B cell (primary cell): ENCODE data around the gene MOB2. TPM values are rescaled to one million over a fixed set of nuclear protein-coding genes. Genes with fewer than 3 reads are reported as not detected.

Source experiments
- ATAC-seq: fragments of 200-7000 bp; cut with Tn5 transposase; one replicate; pipeline ENCODE4 v1.10.0; 2021; ENCODE audit warnings: low read depth, mild to moderate bottlenecking, moderate number of reproducible peaks, moderate library complexity
- CTCF ChIA-PET: fragments of 350-600 bp; sonication (Branson Sonifier 250); formaldehyde crosslinking; loops from one replicate; lab custom pipeline; 2021; ENCODE audit warnings: antibody characterized with exemption, inconsistent platforms; lab: Charles Lee
- POLR2A ChIA-PET: fragments of 350-600 bp; sonication (Branson Sonifier 250); formaldehyde crosslinking; loops from one replicate; lab custom pipeline; 2021; ENCODE audit warnings: antibody characterized with exemption; lab: Charles Lee
- DNase-seq: peaks from one replicate; pipeline ENCODE4 v3.0.0; 2013
- H2AFZ ChIP-seq: 2 replicates; pipeline ENCODE4 v1.6.1; 2012; ENCODE audit warnings: mild to moderate bottlenecking, low read depth, low read length; ENCODE audit not compliant: insufficient read depth, poor library complexity, severe bottlenecking
- H3K27ac ChIP-seq, 2 donors: 1 replicate in 1 of 2; 2 replicates in 1 of 2; pipeline ENCODE4 v1.5.1; 2012 to 2013; ENCODE audit warnings: low read length in 2 of 2, mild to moderate bottlenecking in 2 of 2, moderate library complexity in 1 of 2
- H3K27me3 ChIP-seq, 4 experiments: fragments of 200-600 bp in 1 of 4; sonication (generic) in 1 of 4; replicated peaks in 1 of 4; 1 replicate in 2 of 4; 2 replicates in 2 of 4; pipeline versions ENCODE4 v1.6.1 to v1.7.0; 2013 to 2016; ENCODE audit warnings: low read length in 3 of 4, mild to moderate bottlenecking in 2 of 4, mixed read lengths in 1 of 4, moderate library complexity in 1 of 4; ENCODE audit not compliant: insufficient read depth in 4 of 4, control insufficient read depth in 3 of 4; ENCODE audit errors: control extremely low read depth in 1 of 4
- H3K36me3 ChIP-seq, 2 experiments: replicated peaks in 1 of 2; 1 replicate in 1 of 2; 2 replicates in 1 of 2; pipeline versions ENCODE4 v1.6.1 to v1.7.1; 2013; ENCODE audit warnings: low read length in 1 of 2; ENCODE audit not compliant: insufficient read depth in 2 of 2, control insufficient read depth in 1 of 2; ENCODE audit errors: control extremely low read depth in 1 of 2, extremely low read depth in 1 of 2
- H3K4me1 ChIP-seq, 2 donors: fragments of 200-600 bp in 1 of 2; sonication (generic) in 1 of 2; 1 replicate in 1 of 2; 2 replicates in 1 of 2; pipeline versions ENCODE4 v1.5.1 to v1.6.1; 2013 to 2017; ENCODE audit warnings: low read length in 2 of 2; ENCODE audit not compliant: control insufficient read depth in 2 of 2, insufficient read depth in 2 of 2
- H3K4me2 ChIP-seq: replicated peaks from 2 replicates; pipeline ENCODE3; 2012; ENCODE audit warnings: mild to moderate bottlenecking, low read depth, low read length; ENCODE audit not compliant: poor library complexity, severe bottlenecking
- H3K4me3 ChIP-seq, 5 experiments: fragments of 200-600 bp in 1 of 5; sonication (generic) in 1 of 5; 1 replicate in 3 of 5; 2 replicates in 2 of 5; pipeline versions ENCODE4 v1.5.1 to v1.7.0; 2011 to 2016; ENCODE audit warnings: low read length in 4 of 5, mild to moderate bottlenecking in 4 of 5, low read depth in 2 of 5, control low read depth in 1 of 5, moderate library complexity in 1 of 5; ENCODE audit not compliant: insufficient read depth in 1 of 5; ENCODE audit errors: control extremely low read depth in 1 of 5, extremely low read depth in 1 of 5
- H3K79me2 ChIP-seq: fragments of 200-600 bp; sonication (generic); one replicate; pipeline ENCODE4 v1.6.0; 2016; ENCODE audit warnings: low read length; ENCODE audit not compliant: control insufficient read depth, insufficient read depth
- H3K9ac ChIP-seq: fragments of 200-600 bp; sonication (generic); 2 replicates; pipeline ENCODE4 v1.6.1; 2017; ENCODE audit warnings: mild to moderate bottlenecking, low read length, moderate library complexity
- H3K9me3 ChIP-seq, 3 donors: one replicate each; pipeline versions ENCODE4 v1.6.1 to v1.7.1; 2013; ENCODE audit warnings: low read length in 2 of 3; ENCODE audit not compliant: control insufficient read depth in 2 of 3, insufficient read depth in 1 of 3; ENCODE audit errors: control extremely low read depth in 1 of 3
- H4K20me1 ChIP-seq: 2 replicates; pipeline ENCODE4 v1.6.0; 2012; ENCODE audit warnings: mild to moderate bottlenecking, low read length; ENCODE audit not compliant: insufficient read depth, control insufficient read depth, poor library complexity, severe bottlenecking
- H3K27ac Mint-ChIP-seq: one replicate; pipeline ENCODE4 v1.8.0; 2021; ENCODE audit warnings: mixed read lengths
- H3K27me3 Mint-ChIP-seq: one replicate; pipeline ENCODE4 v1.8.0; 2021; ENCODE audit warnings: mixed read lengths
- H3K4me1 Mint-ChIP-seq: one replicate; pipeline ENCODE4 v1.8.0; 2021; ENCODE audit warnings: mixed read lengths
- H3K4me3 Mint-ChIP-seq: one replicate; pipeline ENCODE4 v1.8.0; 2021; ENCODE audit warnings: mixed read lengths
- H3K9me3 Mint-ChIP-seq: one replicate; pipeline ENCODE4 v1.8.0; 2022; ENCODE audit warnings: mixed read lengths; ENCODE audit not compliant: insufficient read depth
- CTCF ChIP-seq: fragments of 200-600 bp; IDR thresholded peaks from one replicate; pipeline ENCODE4 v1.8.0; 2022; ENCODE audit warnings: antibody characterized with exemption, mild to moderate bottlenecking
- EZH2 ChIP-seq: IDR thresholded peaks from 2 replicates; pipeline ENCODE4 v1.6.1; 2012; ENCODE audit warnings: borderline replicate concordance, low read depth, mild to moderate bottlenecking, moderate library complexity, low read length; ENCODE audit not compliant: insufficient read depth, poor library complexity, severe bottlenecking
- WGBS: methylation state at CpG from one replicate; pipeline ENCODE4 v1.1.5; 2013; ENCODE audit warnings: missing lambda C conversion rate; ENCODE audit not compliant: insufficient coverage; 5-methylcytosine and 5-hydroxymethylcytosine counted together
- intact Hi-C: fragments of 100-400 bp; cut with micrococcal nuclease; formaldehyde crosslinking; loops from one replicate; pipeline ENCODE4 v1.10.0; 2022
- polyA plus RNA-seq: library from polyadenylated mRNA; depleted of rRNA; stranded (reverse); fragments of >200 nt; gene quantifications from 2 replicates; pipeline ENCODE4 v1.2.3, GENCODE V29; 2012
- total RNA-seq, 2 donors: library from RNA; stranded (reverse); fragments of 120-200 nt in 1 of 2; gene quantifications; 1 replicate in 1 of 2; 2 replicates in 1 of 2; pipeline versions ENCODE4 v1.2.3 to v1.2.4, GENCODE V29; 2013 to 2022

Gene MOB2
- total and polyA plus RNA-seq, 2 donors (not counting 1 experiment from before 2014, with no cell fraction given): 55.7 to 57.6 TPM

GRCh38 chr11:1450344-1450875 lies 36.2 kb downstream of the MOB2 start:
- Histone ChIP-seq H3K4me2 (no peak overlapping the region), H3K4me1 (peaks cover 0 to 4% of the 10 kb centered on the region in 2 donors), H3K27ac (no peak overlapping the region), H3K9ac (no peak overlapping the region), H4K20me1 (no peaks in the 10 kb centered on the region), H3K9me3 (no peaks in the 10 kb centered on the region), H3K27me3 (no peaks in the 10 kb centered on the region), H3K36me3 (no peaks in the 10 kb centered on the region), H3K79me2 (no peaks in the 10 kb centered on the region), H2AFZ (no peak overlapping the region), H3K4me3 (no peak overlapping the region)
- 92% methylated on average over 24 of the region's 29 CpGs for WGBS
- CTCF ChIA-PET: no interaction called here
- POLR2A ChIA-PET: no interaction called here
- no peak for DNase-seq
- H3K4me3 Mint-ChIP-seq: no peak overlapping the region
- intact Hi-C loops: loop anchor here (5.0 kb wide), 1 partner anchor 122 kb away; the partner anchor contains the start of gene DUSP8
- no peaks in the 10 kb centered on the region for H3K9me3 Mint-ChIP-seq
- no peaks in the 10 kb centered on the region for H3K27me3 Mint-ChIP-seq
- H3K27ac Mint-ChIP-seq: no peak overlapping the region
- H3K4me1 Mint-ChIP-seq: no peaks in the 10 kb centered on the region
- ATAC-seq: no peak
- TF ChIP-seq CTCF (no peak), EZH2 (no peak)

- Histone ChIP-seq H3K27me3 (no peaks in the 10 kb centered on the region), H3K4me1 (peaks cover 0 to 4% of the 10 kb centered on the region in 2 donors), H3K36me3 (no peaks in the 10 kb centered on the region), H3K4me3 (no peak overlapping the region), H2AFZ (no peak overlapping the region), H3K4me2 (no peak overlapping the region), H3K9me3 (no peaks in the 10 kb centered on the region), H3K9ac (no peak overlapping the region), H3K27ac (no peak overlapping the region), H4K20me1 (no peaks in the 10 kb centered on the region), H3K79me2 (no peaks in the 10 kb centered on the region)
- no peak for TF ChIP-seq CTCF
- POLR2A ChIA-PET: interaction anchor here (0.9 kb wide), 1 partner anchor 14 kb away, joined by 3 read pairs; no protein-coding TSS in a partner anchor
- Mint-ChIP-seq H3K4me1 (no peaks in the 10 kb centered on the region), H3K27ac (no peak overlapping the region), H3K4me3 (no peak overlapping the region), H3K9me3 (no peaks in the 10 kb centered on the region), H3K27me3 (no peaks in the 10 kb centered on the region)
- CTCF ChIA-PET: no interaction called here
- intact Hi-C loops: loop anchor here (5.0 kb wide), 1 partner anchor 123 kb away; the partner anchor contains the start of gene DUSP8
- DNase-seq (no peak), ATAC-seq (no peak)
- 82% methylated on average over 28 of the region's 31 CpGs for WGBS
Observed at GRCh38 chr11:1449490-1450243, 36.9 kb downstream of the MOB2 start.
